Body of pancreas (tissue), 4 donors: ENCODE results near the gene PDE4D.

Experiments
- CTCF ChIP-seq, 7 experiments: fragments of 450-650 bp in 4 of 7; fragments of 200-600 bp in 3 of 7; sonication (generic) in 3 of 7; IDR thresholded peaks; one replicate each; pipeline ENCODE4 v1.5.1; 2016 to 2019; ENCODE audit warnings: antibody characterized with exemption in 7 of 7
- POLR2A ChIP-seq, 3 donors: fragments of 450-650 bp; IDR thresholded peaks; one replicate each; pipeline ENCODE4 v1.6.1; 2016; ENCODE audit warnings: antibody characterized with exemption in 3 of 3, mild to moderate bottlenecking in 2 of 3

DNA sequence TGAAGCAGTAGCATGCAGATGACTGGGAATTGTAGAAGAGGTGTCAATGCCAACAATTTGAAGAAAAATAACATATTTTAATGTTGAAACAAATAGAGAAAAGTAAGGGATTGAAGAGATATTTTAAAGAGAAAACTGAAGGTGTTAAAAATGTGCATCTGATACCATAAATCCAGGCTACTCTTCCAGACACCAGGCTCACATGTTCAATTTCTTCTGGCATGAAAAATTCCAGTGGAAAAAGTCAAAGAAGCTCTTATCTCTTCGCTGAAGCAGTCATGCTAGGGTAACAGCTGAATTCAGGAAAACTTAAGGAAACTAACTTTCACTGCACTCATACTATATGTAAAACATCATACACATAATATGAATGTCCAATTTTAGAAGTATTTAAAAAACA is 335.0 kb downstream of the PDE4D start:
- TF ChIP-seq CTCF (IDR thresholded peaks at IDR 0.05) (no peak), POLR2A (IDR thresholded peaks at IDR 0.05) (no peak)
